ENCODE measurements around the gene TNFAIP1.

TNFAIP1 gene

GRCh38 chr17:28346746-28347246 is 11.2 kb downstream of the TNFAIP1 start:
- TF ChIP-seq CTCF (IDR thresholded peaks at IDR 0.05; ENCODE audit: insufficient read depth, low read length, missing control alignments): peak; percentile 20
- no peak for DNase-seq (ENCODE audit: low read depth, low spot score)
- POLR2A ChIA-PET: interaction anchor here (1.0 to 5.5 kb wide), 6 partner anchors 8 to 18 kb away, joined by 3 to 55 read pairs (median 8); partner anchors contain the start of genes IFT20, POLDIP2, SEBOX and TNFAIP1
- no peak overlapping the region for H3K4me3 ChIP-seq (ENCODE audit: low read depth, low read length)
- CTCF ChIA-PET: interaction anchor here (1.3 to 3.3 kb wide), 6 partner anchors 9 to 113 kb away, joined by 3 to 20 read pairs (median 10); partner anchors contain the start of genes IFT20, POLDIP2 and TNFAIP1

- H3K4me3 ChIP-seq (ENCODE audit: low read depth, low read length): no peak overlapping the region
- DNase-seq (ENCODE audit: low read depth, low spot score): peak; percentile 78
- ChIA-PET POLR2A (interaction anchor here (1.0 to 5.5 kb wide), 5 partner anchors 8 to 17 kb away, joined by 3 to 55 read pairs (median 6); partner anchors contain the start of genes IFT20, POLDIP2, SEBOX and TNFAIP1), CTCF (interaction anchor here (1.7 to 3.3 kb wide), 4 partner anchors 9 to 113 kb away, joined by 5 to 20 read pairs (median 10); partner anchors contain the start of genes IFT20, POLDIP2 and TNFAIP1)
- TF ChIP-seq CTCF (IDR thresholded peaks at IDR 0.05; ENCODE audit: insufficient read depth, low read length, missing control alignments): no peak
These were observed 11.8 kb downstream of the TNFAIP1 start for GRCh38 chr17:28347261-28347891.

GRCh38 chr17:28348979-28349378 is 13.4 kb downstream of the TNFAIP1 start:
- H3K4me3 ChIP-seq (ENCODE audit: low read depth, low read length): no peak overlapping the region
- CTCF ChIA-PET: interaction anchor here (1.4 to 1.6 kb wide), 2 partner anchors 115 to 117 kb away, joined by 4 to 5 read pairs; no protein-coding TSS in a partner anchor
- POLR2A ChIA-PET: interaction anchor here (3.2 kb wide), 1 partner anchor 8 kb away, joined by 20 read pairs; the partner anchor contains the start of gene POLDIP2
- no peak for TF ChIP-seq CTCF (IDR thresholded peaks at IDR 0.05; ENCODE audit: insufficient read depth, low read length, missing control alignments)
- DNase-seq (ENCODE audit: low read depth, low spot score): no peak

GRCh38 chr17:28350271-28350670 is 14.7 kb downstream of the TNFAIP1 start:
- no peak for TF ChIP-seq CTCF (IDR thresholded peaks at IDR 0.05; ENCODE audit: insufficient read depth, low read length, missing control alignments)
- DNase-seq (ENCODE audit: low read depth, low spot score): no peak
- ChIA-PET POLR2A (no interaction called here), CTCF (interaction anchor here (0.6 to 1.6 kb wide), 4 partner anchors 9 to 117 kb away, joined by 3 to 5 read pairs (median 3); partner anchors contain the start of genes IFT20 and TNFAIP1)
- H3K4me3 ChIP-seq (ENCODE audit: low read depth, low read length): no peak overlapping the region

- DNase-seq (ENCODE audit: low read depth, low spot score): peak; percentile 51
- ChIA-PET POLR2A (interaction anchor here (0.5 to 1.9 kb wide), 9 partner anchors 9 to 880 kb away, joined by 3 to 26 read pairs (median 9); partner anchors contain the start of genes IFT20, SARM1, TNFAIP1 and VTN), CTCF (interaction anchor here (0.8 to 3.4 kb wide), 10 partner anchors 9 to 552 kb away, joined by 3 to 20 read pairs (median 4); partner anchors contain the start of genes IFT20 and TNFAIP1)
- no peak for TF ChIP-seq CTCF (IDR thresholded peaks at IDR 0.05; ENCODE audit: insufficient read depth, low read length, missing control alignments)
- peak within 1 kb of the TSS; percentile 95 for H3K4me3 ChIP-seq (ENCODE audit: low read depth, low read length)
These were observed 21.7 kb downstream of the TNFAIP1 start, which contains the start of gene POLDIP2 for GRCh38 chr17:28357061-28357900. Gene POLDIP2 (minus strand): TSS chr17:28357527. CDS start chr17:28357448, 79 bp downstream.
